ES-I3 (cell line): ENCODE measurements around the gene BNC1.
A peak's percentile ranks its signal among the peaks of the same experiment; 100 is the strongest.
"Not testable (repeated sequence)": the region's sequence is repeated elsewhere in the genome, so short reads cannot be mapped to it uniquely, and the experiment has no call there.

Experiments used
- H3K36me3 ChIP-seq: 2 replicates; pipeline ENCODE4 v1.6.1; 2013; ENCODE audit warnings: mild to moderate bottlenecking, low read length, control low read depth, moderate library complexity; ENCODE audit not compliant: insufficient read depth
- H3K4me1 ChIP-seq: 2 replicates; pipeline ENCODE4 v1.6.1; 2013; ENCODE audit warnings: mild to moderate bottlenecking, control low read depth, low read length; ENCODE audit not compliant: insufficient read depth
- H3K9ac ChIP-seq: 2 replicates; pipeline ENCODE4 v1.6.1; 2013; ENCODE audit warnings: low read depth, mild to moderate bottlenecking, low read length, moderate library complexity
- H3K9me3 ChIP-seq: 2 replicates; pipeline ENCODE4 v1.6.1; 2013; ENCODE audit warnings: mild to moderate bottlenecking, low read length, moderate library complexity; ENCODE audit not compliant: control insufficient read depth, insufficient read depth

Gene BNC1

DNA sequence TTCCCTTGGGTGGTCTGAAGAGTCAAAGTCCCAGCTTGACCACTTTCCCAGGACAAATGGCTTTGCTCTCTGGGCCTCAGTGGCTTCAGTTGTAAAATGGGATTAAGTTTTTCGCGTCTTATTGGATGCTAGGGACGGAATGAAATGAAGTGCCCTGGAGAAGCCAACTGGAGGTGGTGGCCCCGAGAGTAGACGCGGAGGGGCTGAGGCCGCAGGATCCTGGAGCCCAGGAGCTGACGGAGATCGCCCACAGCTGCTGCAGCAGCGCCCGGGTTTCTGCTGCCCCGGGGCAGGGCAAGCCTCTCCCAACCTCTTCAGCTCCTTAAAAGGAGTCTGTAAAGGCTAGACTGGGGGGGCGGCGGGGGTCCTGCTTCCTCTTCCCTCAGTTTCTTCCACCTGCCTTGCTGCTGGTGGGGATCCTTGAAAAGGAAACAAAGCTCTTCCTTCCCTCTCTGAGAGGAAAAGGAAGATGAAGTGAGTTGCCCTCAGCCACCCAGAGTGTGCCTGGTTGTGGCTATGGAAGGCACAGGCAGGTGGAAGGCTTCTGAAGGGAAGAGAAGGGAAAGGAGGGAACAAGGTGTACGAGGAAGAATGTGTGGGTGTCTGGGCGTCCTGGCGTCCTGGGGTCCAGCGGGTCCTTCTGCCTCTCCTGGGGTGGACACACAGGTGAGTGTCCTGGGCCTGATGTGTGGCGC, 967 bp upstream of the BNC1 start:
- H3K4me1 ChIP-seq: peaks cover 29% of the 10 kb centered on the region
- peak overlapping the region; percentile 49; the same call in 1 of the 2 replicates for H3K9ac ChIP-seq

DNA sequence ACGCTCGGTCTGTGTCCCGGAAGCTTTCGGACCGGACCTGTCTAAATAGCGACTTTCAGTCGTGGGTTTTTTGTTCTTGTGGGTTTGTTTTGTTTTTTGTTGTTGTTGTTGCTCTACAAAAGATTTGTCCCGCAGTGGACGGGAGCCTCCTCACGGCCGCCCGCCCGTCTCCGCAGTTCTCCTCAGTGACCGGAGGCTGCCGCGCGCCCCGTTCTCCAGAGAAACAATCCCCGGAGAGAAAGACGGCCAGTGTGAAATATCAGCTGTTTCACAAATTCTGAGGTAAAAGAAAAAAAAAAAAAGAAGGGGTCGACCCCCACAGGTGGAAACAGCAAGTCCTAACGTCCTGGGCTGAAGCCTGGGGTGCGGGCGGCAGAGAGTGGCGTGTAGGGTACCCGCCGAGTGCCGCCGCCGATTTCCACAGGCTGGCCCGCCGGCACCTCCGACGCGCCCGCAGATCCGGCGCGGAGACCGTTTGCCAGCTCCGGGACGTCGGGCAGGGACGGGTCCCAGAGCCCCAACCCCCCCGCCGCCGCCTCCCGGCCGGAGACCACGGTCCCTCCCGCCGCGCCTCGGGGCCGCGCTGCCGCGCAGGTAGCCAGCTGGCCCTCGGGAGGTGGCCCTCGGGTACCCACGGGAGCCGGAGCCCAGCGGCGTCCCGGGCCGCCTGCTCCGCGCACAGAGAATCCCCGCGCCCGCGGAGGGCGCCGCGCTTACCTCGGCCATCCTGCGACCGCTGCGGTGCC, 478 bp downstream of the BNC1 start:
- H3K36me3 ChIP-seq: no peaks in the 10 kb centered on the region
- no peaks in the 10 kb centered on the region for H3K9me3 ChIP-seq
- peaks cover 28% of the 10 kb centered on the region for H3K4me1 ChIP-seq
- H3K9ac ChIP-seq: peak overlapping the region; percentile 80; the same call in 1 of the 2 replicates

More for the DNA sequence above, 967 bp upstream of the BNC1 start:
- Histone ChIP-seq H3K9me3 (no peaks in the 10 kb centered on the region), H3K36me3 (no peaks in the 10 kb centered on the region)

DNA sequence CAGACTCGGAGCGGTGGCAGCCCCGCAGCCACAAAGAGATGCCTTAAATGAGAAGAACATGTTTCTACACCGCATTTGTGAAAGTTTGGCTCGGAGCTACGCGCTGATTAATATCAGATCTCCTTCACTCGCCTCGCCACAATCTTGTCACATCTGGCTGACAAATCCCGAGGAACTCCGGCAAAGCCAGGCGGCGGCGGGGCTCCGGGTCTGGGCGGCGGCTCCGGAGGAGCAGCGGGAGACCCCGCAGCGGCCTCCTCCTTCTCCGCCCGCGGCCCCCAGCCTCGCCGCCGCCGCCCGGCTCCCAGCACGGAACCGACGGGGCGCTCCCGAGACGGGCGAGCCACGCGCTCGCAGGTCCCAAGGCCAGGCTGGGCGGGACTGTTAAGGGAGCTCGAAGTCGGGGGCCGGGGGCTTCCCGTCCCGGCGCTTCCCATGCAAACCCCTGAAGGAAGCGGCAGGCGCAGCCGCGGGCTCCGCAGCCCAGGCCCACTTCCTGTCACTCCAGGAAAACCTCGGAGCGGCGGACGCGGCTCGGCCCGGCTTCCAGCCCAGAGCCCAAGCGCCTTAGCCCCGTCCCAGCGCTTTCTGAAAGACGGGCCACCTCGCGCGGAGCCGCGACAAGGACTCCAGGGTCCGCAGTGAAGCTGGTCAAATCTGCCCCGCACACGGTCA, 1.2 kb downstream of the BNC1 start:
- peaks cover 21% of the 10 kb centered on the region for H3K4me1 ChIP-seq
- no peaks in the 10 kb centered on the region for H3K9me3 ChIP-seq
- H3K36me3 ChIP-seq: no peaks in the 10 kb centered on the region
- peak overlapping the region; percentile 80 for H3K9ac ChIP-seq

DNA sequence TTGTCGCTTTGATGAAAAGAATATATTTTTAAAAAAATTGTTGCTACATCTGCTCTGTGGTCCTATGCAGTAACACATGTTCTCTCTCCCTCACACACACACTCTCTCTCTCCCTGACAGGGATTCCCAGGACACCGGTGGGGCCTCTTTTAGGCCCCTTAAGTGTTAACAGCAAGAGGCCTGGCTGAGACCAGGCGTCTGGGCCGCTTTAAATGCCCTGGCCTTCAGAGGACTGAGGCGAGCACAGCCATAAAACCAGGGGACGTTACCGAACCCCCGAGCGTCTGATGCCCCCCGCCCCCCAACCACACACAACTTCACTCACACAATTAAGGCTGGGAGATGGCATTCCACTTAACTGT, 1.7 kb downstream of the BNC1 start:
- H3K9me3 ChIP-seq: no peaks in the 10 kb centered on the region
- H3K36me3 ChIP-seq: no peaks in the 10 kb centered on the region
- H3K4me1 ChIP-seq: peaks cover 15% of the 10 kb centered on the region
- peak overlapping the region; percentile 80 for H3K9ac ChIP-seq

DNA sequence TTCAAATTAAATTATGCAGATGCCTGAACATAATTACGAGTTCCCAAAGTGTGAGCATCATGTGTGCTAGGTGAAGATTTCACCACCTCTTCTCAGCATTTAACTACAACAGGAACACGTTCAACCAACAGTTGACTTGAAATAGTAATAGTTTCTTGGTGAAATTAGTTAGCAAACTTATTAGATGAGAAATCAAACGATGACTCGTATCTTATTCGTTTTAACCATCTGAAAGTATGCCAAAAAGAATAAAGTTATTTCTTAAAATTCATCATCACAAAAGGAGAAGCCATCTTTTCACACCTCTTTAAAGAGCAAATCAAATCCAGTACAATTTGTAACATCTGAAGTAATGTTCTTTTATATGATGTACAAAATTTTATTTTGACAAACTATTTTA, 2.3 kb downstream of the BNC1 start:
- Histone ChIP-seq H3K4me1 (peaks cover 10% of the 10 kb centered on the region), H3K9me3 (no peaks in the 10 kb centered on the region), H3K9ac (no peak overlapping the region; the same call in 1 of the 2 replicates), H3K36me3 (no peaks in the 10 kb centered on the region)

DNA sequence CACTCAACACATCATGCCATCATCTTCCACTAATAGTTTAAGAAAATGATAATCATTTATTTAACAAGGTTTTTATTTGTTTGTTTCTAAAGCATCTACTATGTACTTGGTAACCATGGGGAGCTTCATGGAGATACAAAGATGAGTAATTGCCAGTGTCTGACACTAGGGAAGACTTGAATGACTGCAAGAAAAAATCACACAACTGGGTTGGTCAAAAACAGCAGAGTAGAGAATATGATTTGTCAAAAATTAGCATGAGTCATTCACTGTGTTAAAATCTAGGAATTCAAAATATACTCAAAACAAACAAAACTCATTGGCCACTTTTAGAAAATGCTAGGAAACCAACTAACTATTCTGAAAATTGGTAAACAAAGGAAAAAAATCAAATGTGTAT, 6.3 kb downstream of the BNC1 start:
- Histone ChIP-seq H3K9ac (no peak overlapping the region), H3K36me3 (no peaks in the 10 kb centered on the region), H3K4me1 (no peaks in the 10 kb centered on the region)

DNA sequence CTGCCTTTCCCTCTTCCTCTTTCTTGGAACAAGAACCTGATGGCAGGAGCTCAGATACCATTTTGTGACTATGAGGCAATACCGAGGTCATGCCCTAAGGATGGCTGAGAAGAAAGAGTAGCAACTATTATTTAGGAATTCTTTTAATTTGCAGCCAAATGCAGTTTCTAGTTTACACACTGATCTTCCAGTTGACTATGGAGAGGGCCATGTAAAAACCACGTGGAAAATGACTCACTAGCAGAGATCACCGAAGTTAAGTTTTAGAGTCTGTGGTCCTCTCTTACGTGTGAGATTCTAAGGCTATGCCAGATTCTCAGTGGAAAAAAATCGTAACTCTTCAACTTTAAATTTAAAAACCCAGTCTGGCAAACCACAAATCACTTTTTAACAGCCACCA, 7.8 kb downstream of the BNC1 start:
- H3K9me3 ChIP-seq: no peaks in the 10 kb centered on the region
- no peak overlapping the region for H3K9ac ChIP-seq
- no peaks in the 10 kb centered on the region for H3K36me3 ChIP-seq
- H3K4me1 ChIP-seq: no peaks in the 10 kb centered on the region

More for the DNA sequence above, 6.3 kb downstream of the BNC1 start:
- no peaks in the 10 kb centered on the region for H3K9me3 ChIP-seq

DNA sequence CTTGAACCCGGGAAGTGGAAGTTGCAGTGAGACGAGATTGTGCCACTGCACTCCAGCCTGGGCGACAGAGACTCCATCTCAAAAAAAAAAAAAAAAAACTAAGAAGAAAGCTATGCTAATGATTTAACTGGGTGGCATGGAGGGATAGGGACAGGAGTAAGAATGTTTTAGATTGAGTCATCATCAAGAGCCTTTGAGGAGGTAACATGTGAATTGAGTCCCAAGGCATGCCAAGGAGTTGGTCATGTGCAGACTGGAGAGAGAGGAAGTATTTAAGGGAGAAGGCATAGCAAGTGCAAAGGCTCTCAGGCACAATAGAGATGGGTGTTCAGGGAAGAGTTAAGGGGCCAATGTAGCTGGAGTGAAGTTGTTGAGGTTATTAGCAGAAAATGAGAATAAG, 9.1 kb downstream of the BNC1 start:
- Histone ChIP-seq H3K9me3 (no peaks in the 10 kb centered on the region), H3K4me1 (no peaks in the 10 kb centered on the region), H3K9ac (no peak overlapping the region), H3K36me3 (no peaks in the 10 kb centered on the region)

DNA sequence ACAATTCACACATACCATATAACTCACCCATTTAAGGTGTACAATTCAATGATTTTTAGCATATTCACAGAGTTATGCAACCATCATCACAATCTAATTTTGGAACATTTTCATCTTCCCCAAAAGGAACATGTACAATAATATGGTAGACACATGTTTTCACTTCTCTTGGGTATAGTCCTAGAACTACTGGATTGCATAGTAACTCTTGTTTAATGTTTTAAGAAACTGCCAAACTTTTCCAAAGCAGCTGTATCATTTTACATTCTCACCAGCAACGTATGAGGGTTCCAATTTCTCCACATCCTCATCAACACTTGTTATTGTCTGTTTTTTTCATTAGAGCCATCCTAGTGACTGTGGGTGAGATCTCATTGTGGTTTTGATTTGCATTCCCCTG, 14.3 kb downstream of the BNC1 start:
- H3K4me1 ChIP-seq: no peaks in the 10 kb centered on the region
- no peak overlapping the region for H3K9ac ChIP-seq
- no peaks in the 10 kb centered on the region for H3K9me3 ChIP-seq
- H3K36me3 ChIP-seq: no peaks in the 10 kb centered on the region

DNA sequence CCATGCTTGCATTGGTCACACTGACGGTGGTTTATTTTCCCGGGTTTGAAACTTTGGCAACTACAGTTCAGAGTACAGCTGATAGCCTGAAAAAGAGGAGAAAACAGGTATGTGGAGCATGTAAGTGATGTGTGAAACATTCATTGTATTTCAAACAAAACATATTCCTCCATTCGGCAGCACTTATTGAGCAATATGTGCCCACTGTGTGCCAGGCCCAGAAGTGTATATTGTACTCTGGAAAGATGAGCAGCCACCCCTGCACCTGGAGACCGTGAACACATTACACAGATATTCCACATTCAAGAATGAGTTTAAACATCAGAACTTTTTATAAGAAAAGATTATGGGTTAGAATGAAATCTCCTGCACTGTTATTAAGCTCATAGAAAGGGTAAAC, 16.3 kb downstream of the BNC1 start:
- no peaks in the 10 kb centered on the region for H3K9me3 ChIP-seq
- no peak overlapping the region for H3K9ac ChIP-seq
- H3K36me3 ChIP-seq: no peaks in the 10 kb centered on the region
- no peaks in the 10 kb centered on the region for H3K4me1 ChIP-seq

DNA sequence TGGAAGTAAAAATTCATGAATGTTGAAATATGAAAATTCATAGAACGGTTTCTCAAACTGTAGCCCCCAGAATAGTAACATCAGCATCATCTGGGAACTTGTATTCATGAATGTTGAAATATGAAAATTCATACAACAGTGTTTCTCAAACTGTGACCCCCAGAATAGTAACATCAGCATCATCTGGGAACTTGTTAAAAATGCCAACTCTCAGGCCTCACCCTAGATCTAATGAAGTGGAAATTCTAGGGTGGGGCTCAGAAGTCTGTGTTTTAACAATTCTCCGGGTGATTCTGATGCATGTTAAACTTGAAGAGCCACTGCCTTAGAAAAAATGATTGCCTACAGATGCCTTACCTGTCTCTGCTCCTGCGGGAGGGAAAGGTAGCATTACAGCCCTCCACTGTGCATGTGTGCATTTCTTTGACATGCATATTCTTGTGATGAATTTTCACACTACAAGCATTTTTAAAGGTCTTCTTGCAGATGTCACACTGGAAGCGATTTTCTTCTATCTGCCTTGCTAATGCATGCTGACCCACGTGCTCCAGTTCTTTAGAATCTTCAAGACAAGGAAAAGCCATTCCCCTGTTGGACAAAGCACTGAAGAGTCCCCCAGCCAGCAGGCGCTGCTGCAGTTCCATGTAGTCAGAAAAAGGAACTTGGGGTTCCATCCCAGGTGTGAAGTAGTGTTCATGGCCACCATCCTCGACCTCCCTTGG, 21.7 kb downstream of the BNC1 start:
- H3K4me1 ChIP-seq: no peaks in the 10 kb centered on the region
- H3K9ac ChIP-seq: no peak overlapping the region
- H3K36me3 ChIP-seq: no peaks in the 10 kb centered on the region; the same call in 1 of the 2 replicates
- H3K9me3 ChIP-seq: no peaks in the 10 kb centered on the region

DNA sequence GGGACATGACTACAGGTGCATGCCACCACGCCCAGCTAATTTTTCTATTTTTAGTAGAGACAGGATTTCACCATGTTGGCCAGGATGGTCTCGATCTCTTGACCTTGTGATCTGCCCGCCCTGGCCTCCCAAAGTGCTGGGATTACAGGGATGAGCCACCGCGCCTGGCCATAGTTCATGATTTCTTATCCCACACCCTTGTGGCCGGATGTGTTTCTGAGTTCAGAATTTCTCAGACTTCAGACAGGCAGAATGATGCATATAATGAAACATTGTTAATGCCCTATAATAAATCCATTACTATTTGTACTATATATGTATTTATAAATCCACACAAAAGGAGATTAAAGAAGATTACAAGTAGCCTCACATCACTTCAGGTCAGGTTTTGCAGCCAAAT, 22.3 kb downstream of the BNC1 start:
- not testable (repeated sequence) for H3K9me3 ChIP-seq, H3K9ac ChIP-seq, H3K4me1 ChIP-seq, H3K36me3 ChIP-seq

DNA sequence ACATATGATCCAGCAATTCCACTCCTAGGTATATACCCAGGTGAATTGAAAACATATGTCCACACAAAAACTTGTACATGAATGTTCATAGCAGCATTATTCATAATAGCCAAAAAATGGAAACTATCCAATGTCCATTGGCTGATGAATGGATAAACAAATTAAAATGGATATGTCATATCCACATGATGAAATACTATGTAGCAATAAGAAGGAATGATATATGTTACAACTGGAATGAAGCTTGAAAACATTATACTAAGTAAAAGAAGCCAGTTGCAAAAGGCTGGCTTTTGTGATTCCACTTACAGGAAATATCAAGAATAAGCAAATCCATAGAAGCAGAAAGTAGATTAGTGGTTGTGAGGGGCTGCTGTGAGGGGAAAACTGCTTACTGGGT, 33.7 kb downstream of the BNC1 start:
- Histone ChIP-seq H3K36me3 (no peaks in the 10 kb centered on the region), H3K4me1 (peaks cover 6% of the 10 kb centered on the region; the same call in 1 of the 2 replicates), H3K9ac (no peak overlapping the region), H3K9me3 (no peaks in the 10 kb centered on the region)

DNA sequence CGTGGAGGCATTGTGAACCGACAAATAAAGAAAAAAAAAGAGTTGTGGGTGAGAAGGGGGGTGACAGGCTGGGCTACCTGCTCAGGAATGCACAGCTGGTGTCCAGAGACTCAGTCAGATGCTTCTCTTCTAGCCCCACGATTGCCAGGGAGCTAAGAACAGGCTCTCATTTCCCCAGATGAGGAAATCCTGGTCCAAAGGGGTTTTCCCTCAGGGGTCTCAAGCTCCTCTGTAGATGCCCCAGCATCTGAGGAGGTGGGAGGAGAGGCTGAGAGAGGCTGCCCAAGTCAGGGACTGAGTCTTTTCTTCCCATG, 35.5 kb downstream of the BNC1 start:
- H3K4me1 ChIP-seq: peaks cover 6% of the 10 kb centered on the region; the same call in 1 of the 2 replicates
- H3K9me3 ChIP-seq: no peaks in the 10 kb centered on the region
- no peaks in the 10 kb centered on the region for H3K36me3 ChIP-seq
- no peak overlapping the region for H3K9ac ChIP-seq
